HG03558 (cell line): ENCODE measurements around the gene TEAD2.
"Not testable (repeated sequence)": the region's sequence is repeated elsewhere in the genome, so short reads cannot be mapped to it uniquely, and the experiment has no call there.

Experiments
- ATAC-seq: cut with Tn5 transposase; IDR thresholded peaks from one replicate; pipeline ENCODE4 v1.9.1; 2021; ENCODE audit warnings: moderate number of reproducible peaks; ENCODE audit not compliant: unreplicated experiment; ENCODE audit errors: extremely low read depth

The TEAD2 gene

DNA sequence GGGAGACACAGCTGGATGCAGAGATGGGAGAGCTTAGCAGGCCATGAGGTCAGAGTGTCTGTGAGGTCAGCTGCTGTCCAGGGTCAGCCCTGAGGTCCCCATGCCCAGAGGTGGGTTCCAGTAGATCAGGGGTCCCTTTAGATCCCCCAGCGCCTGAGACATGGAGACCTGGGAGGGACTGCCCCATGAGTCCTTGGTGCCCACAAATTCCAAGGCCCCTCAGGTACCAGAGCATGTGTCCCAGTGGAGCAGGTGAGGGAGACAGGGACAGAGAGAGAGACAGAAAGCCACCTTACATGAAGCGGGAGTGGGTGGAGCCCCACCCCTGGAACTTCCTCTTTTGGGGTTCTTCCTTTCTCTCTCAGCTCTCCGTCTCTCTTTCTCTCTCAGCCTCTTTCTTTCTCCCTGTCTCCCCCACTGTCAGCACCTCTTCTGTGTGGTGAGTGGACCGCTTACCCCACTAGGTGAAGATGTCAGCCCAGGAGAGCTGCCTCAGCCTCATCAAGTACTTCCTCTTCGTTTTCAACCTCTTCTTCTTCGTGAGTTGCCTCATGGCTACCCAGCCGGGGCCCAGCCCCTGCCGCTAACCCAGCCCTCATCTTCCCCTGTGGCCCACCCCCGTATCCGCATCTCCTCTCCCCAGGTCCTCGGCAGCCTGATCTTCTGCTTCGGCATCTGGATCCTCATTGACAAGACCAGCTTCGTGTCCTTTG is 27.0 kb downstream of the TEAD2 start, which contains the start of gene CD37:
CD37 (plus strand) TSS at position 336 of the 713 bp plus-strand sequence; CDS start at position 471, 135 bp downstream.
- no peak for ATAC-seq

DNA sequence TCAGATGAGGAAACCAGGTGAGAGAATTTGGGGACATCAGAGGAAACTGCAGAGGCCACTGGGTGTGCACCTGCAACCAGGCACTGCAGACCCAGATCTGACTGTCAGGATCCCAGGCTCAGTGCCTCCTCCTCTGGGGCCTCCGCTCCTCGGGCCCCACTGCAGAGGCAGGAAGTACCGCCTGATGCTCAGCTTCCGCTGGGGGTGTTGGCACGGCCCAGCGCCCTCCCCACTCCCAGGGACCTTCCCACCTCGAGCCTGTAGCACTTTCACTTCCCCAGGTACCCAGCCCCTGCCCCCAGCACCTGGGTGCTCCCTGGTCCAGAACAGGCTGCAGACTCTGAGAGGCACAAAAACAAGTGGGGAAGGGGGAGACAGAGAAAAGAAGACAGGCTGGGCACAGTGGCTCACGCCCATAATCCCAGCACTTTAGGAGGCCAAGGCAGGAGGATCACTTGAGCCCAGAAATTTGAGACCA is 28.4 kb downstream of the TEAD2 start:
- no peak for ATAC-seq

DNA sequence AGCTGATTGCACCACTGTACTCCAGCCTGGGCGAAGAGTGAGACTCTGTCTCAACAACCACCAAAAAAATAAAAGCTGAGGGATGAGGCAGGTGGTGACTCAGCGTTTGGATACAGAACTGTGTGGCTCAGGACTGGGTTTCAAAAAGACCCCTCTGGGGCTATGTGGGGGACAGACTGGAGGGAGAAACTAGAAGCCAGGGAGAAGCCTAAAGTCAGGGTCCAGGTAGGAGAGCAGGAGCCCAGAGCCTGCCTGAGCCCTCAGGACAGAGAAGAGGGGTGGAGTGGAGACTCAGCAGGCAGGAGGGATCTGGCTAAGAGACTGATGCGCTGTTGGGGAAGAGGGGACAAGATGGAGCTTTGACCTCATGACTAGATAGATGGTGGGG is 28.8 kb downstream of the TEAD2 start:
- ATAC-seq = no peak

DNA sequence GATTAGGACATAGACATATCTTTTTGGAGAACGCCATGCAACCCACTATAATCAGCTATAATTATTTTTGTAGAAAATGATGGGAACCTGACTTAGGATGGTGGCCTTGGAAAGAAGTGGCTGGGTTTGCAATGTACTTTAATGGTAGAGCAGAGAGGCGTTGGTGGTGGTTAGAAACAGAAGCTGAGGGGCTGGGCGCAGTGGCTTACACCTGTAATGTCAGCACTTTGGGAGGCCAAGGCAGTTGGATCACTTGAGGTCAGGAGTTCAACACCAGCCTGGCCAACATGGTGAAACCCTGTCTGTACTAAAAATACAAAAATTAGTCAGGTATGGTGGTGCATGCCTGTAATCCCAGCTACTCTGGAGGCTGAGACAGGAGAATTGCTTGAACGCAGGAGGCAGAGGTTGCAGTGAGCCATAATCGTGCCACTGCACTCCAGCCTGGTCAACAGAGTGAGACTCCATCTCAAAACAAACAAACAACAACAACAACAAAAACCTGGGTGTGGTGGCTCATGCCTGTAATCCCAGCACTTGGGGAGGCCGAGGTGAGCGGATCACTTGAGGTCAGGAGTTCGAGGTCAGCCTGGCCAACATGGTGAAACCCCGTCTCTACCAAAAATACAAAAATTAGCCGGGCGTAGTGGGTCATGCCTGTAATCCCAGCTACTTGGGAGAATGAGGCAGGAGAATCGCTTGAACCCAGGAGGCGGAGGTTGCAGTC is 29.4 kb downstream of the TEAD2 start:
- not testable (repeated sequence) for ATAC-seq

DNA sequence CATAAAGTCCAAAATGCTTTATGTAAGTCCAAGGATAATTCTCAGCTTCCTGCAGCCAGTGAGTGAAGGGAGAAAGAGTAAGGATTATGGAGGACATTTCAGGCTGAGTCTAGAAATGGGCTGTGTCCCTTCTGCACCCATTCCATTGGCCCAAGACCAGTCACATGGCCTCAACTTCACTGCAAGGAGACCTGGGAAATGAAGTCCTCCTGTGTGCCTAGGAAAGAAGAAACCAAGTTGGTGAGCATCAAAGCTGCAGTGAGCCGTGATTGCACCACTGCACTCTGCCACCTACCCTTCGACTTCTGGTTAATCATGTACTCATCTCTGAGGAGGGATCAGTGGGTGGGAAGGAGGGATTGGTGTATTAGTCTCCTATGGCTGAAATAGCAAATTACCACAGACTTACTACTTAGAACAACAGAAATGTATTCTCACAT is 30.6 kb downstream of the TEAD2 start:
- no peak for ATAC-seq

DNA sequence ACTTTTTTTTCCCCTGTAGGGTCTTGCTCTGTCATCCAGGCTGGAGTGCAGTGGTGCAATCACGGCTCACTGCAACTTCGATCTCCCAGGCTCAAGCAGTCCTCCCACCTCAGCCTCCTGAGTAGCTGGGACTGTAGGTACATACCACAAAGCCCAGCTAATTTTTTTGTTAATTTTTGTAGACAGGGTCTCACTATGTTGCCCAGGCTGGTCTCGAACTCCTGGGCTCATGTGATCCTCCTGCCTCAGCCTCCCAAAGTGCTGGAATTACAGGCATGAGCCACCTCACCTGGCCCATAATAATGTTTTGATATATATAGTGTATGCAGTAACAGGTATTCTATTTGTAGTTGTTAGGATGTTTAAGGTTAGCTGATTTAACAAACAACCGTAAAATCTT is 31.0 kb downstream of the TEAD2 start:
- not testable (repeated sequence) for ATAC-seq

DNA sequence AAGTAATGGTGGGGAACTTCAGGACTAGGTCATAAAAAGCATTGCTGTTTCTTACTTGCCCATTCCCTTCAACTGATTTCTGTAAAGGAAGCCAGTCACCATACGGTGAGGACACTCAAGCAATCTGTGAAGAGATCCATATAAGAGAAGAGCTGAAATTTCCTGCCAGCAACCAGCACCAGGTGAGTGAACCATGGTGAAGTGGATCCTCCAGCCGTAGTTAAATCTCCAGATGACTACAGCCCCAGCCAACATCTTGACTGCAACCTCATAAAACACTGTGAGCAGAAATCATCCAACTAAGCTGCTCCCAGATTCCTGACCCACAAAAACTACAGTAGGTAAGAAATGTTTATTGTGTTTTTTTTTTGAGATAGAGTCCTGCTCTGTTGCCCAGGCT is 33.5 kb downstream of the TEAD2 start:
- ATAC-seq = no peak

DNA sequence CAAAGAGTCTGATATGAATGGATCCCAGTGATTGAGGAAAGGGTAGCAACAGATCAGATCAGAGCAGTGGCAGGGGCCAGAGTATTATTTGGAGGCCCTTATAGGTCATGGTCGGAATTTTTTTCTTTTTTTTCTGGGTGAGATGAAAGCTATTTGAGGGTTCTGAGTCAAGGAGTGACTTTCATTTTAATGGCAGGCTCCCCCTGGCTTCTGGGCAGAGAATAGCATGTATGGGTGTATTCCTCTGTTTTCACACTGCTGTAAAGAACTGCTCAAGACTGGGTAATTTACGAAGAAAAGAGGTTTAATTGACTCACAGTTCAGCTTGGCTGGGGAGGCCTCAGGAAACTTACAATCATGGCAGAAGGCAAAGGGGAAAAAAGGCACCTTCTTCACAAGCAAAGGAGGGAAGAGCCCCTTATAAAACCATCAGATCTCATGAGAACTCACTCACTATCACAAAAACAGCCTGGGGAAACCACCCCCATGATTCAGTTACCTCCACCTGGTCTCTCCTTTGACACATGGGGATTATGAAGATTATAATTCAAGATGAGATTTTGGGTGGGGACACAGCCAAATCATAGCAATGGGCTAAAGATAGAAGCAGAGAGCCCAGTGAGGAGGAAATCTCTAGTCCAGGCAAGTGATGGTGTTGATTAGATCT is 34.2 kb downstream of the TEAD2 start:
- no peak for ATAC-seq

DNA sequence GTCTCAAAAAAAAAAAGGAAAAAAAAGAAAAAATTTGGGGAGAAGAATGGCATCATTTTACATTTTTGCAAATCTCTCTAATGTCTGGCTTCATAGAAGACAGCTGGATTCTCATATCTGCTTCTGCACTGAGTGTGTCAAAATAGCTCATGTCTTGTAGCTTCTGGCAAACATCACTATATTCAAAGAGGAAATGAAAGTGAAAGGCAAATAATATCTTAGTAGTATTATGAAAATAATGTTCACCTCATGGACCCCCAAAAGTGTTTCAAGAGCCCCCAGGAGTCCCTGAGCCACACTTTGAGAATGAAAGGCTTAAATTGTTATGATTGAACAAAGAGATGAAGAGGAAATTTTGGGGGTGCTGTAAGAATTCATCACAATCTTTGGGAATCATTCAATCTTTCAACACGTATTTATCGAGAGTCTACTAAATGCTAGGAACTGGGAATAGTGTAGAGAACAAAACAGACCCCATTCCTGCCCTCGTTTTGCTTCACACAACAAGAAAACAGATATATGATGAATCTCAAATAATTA is 36.0 kb downstream of the TEAD2 start:
- ATAC-seq = no peak

DNA sequence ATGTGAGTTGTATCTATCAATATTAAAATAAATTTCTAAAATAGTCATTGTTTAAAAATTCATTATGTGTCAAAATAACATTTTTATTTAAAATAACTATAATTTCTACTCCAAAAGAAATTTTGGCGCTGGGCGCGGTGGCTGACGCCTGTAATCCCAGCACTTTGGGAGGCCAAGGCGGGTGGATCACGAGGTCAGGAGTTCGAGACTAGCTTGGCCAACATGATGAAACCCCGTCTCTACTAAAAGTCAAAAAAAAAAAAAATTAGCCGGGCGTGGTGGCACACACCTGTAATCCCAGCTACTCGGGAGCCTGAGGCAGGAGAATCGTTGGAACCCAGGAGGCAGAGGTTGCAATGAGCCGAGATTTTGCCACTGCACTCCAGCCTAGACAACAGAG is 36.5 kb downstream of the TEAD2 start:
- ATAC-seq = not testable (repeated sequence)

DNA sequence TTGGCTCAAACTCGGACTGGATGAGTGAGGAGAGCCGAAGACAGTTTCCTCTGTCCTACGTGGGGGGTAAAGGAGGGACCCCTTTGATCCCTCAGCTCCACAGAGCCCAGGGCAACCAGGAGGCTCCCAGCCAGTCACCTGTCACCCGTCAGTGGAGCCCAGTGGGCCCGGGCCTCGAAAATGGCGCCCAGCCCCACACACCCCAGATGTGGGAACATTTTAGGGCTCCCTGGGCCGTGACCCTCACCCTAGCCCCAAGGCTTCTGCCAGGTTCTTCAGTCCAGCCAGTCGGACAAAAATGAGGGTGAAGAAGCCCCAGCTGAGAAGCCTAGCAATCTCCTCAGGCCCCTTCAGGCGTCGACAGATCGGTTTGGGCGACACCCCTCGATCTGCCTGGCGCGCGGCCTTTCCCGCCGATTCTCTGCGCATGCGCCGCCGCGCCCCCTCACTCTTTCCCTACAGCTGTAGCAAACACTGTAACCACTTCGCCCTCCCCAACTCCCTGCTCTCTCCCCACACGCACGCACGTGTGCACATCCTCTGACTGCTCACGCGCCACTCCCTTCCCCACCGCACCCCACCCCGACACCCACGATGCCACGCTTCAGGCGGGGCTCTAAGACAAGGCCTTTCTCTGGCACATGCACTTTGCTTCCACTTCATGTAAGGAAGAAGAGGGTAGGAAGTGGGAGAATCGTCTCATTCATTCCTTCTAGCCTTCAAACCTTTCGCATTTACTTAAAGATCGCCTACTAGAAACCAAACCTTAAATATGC is 37.2 kb downstream of the TEAD2 start, which contains the start of gene SLC6A16:
SLC6A16 (minus strand) TSS at position 391 of the 776 bp plus-strand sequence. CDS start 13,844 bp downstream, outside the sequence.
- ATAC-seq = no peak

DNA sequence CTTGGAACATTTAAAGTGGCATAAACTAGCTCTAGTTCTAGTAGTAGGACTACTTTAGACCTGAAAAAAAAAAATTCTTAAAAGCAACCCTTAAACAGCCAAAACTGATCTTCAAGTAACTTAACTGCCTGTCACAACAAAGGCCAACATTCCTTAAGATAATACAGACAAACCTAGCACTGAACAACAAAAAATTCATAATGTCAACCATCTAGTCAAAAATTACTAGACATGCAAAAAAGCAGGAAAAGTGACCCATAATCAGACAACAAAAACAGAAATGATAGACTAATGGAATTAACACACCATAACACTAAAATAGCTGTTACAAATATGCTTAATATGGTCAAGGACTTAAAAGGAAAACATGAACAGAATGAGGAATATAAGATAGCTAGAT is 43.9 kb downstream of the TEAD2 start:
- no peak for ATAC-seq

DNA sequence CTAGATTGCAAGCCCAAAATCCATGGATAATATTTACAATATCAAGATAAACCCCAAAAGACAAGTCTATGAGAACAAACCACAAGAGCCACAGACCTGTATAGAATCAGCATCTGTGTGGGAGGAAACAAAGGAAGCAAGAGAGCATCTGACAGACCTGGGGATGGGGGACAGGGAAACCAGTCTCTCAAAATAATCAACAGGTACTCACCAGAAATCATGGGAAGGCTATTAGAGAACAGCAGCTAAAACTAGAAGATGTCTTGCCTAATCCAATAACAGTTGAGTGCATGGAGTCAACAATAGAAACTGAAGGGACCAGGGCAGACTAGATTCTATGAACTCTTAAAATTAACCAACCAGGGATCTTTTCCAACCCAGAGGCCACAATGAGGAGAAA is 45.9 kb downstream of the TEAD2 start:
- no peak for ATAC-seq

DNA sequence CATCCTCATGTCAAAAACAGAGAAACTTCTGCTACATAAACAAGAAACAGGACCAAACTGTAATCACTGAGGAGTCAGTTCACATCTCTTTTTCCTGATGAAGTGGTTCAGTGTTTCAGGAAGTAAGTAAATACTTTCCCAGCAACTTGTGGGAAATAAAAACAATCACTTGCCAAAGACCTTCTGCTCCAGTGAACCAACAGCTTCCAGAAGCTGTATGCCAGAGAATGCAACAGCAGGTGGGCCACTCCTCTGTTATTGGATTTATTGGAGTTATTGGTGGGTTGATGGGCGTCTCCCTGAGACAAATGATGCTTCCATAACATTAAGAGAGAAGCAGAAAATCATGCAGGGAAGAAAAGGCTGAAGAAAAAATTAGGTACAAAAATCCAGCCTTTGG is 47.1 kb downstream of the TEAD2 start:
- no peak for ATAC-seq

DNA sequence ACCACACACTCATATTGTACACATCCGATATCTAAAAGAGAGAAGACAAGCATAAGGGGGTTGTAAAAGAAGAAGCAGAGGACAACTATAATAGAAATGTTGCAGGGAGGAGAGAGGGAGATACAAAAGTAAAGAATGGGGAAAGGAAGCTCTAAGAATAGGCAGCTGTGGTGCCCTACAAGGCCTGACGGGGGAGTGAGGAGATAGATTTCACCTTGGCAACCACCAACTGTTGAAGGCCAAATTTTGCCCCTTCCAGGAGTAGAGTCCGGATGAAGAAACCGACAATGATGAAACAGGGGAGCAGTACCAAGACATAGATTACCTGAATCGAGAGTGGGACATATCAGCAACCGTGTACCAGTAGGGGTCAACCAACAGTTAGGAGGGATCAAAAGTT is 53.1 kb downstream of the TEAD2 start:
- ATAC-seq = no peak

DNA sequence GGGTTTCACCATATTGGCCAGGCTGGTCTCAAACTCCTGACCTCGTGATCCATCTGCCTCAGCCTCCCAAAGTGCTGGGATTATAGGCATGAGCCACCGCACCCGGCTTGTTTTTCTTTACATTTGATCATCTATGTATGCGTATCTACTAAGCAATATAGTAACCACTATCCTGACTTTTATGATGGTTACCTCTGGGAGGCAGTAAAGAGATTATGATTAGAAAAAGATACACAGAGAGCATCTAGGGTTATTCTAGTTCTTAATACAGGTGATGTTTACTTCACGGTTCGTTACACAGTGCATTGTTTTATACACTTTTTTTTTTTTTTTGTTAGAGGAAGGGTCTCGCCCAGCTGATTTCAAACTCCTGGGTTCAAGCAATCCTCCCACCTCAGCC is 55.5 kb downstream of the TEAD2 start:
- ATAC-seq = not testable (repeated sequence)

DNA sequence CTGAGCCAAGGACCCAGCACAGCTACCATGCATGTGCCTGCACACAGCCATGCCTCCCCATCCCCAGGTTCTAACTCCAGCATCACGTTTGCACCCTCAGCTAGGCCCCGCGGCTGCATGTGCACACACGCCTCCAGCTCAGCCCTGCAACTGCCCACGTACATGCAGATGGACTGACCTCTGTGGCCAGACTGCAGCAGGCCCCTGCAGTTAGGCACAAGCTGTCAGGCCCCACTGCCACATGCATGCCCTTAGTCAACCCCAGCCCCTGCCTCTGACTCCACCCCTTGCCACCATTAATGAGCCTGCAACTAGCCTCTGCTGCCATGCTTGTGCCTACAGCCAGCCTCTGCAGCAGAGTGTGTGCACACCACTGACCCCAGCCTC is 60.4 kb downstream of the TEAD2 start:
- no peak for ATAC-seq

DNA sequence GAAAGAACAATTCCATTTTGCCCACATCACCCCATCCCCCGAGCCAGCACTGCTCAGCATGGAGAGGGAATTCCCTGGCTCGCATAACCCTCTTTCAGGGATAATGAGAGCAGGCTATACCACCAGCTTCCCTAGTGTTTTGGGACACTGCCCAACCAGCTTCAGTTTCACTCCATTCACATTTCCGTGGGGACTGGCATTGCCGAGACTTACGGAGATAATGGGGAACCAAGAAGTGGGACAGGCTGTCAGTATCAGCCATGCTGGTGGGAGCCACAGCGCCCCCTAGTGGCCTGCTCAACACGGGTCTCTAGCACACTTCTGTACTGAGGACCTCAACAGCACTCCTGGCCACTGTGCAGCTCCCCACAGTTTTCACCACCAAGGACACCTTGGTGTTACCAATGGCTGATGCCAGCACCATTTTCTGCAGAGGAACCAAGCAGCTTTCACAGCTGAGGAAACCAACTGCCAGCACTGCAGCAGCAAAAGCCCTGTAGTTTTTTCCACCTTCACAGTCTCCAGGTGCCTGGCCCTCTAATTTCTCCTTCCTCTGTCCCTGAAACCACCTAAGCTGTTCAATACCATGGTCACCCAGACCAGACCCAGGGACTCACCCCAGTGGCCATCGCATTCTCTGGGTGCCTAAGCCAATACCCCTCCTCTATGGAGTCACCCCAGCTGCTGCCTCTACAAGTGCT is 60.9 kb downstream of the TEAD2 start:
- no peak for ATAC-seq

DNA sequence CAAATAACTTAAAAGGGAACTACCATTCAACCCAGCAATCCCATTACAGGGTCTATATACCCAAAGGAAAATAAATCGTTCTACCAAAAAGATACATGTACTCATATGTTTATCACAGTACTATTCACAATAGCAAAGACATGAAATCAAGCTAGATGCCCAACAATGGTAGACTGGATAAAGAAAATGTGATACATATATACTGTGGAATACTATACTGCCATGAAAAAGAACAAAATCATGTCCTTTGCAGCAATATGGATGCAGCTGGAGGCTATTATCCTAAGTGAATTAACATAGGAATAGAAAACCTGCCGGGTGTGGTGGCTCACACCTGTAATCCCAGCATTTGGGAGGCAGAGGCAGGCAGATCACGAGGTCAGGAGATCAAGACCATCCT is 63.6 kb downstream of the TEAD2 start:
- ATAC-seq = not testable (repeated sequence)
